Stimulated activated CD8-positive, alpha-beta memory T cell treated with anti-CD3 and anti-CD28 coated beads, Interleukin-15, amount 100 ng/mL, for 48 hours (primary cell): ENCODE measurements around the gene DYNLL2.
"Not testable (repeated sequence)": the region's sequence is repeated elsewhere in the genome, so short reads cannot be mapped to it uniquely, and the experiment has no call there.

Experiments
- DNase-seq, 2 donors: peaks; one replicate each; pipeline ENCODE4 v3.0.0-alpha.2; 2020; ENCODE audit warnings: low read depth in 2 of 2

Gene DYNLL2

DNA sequence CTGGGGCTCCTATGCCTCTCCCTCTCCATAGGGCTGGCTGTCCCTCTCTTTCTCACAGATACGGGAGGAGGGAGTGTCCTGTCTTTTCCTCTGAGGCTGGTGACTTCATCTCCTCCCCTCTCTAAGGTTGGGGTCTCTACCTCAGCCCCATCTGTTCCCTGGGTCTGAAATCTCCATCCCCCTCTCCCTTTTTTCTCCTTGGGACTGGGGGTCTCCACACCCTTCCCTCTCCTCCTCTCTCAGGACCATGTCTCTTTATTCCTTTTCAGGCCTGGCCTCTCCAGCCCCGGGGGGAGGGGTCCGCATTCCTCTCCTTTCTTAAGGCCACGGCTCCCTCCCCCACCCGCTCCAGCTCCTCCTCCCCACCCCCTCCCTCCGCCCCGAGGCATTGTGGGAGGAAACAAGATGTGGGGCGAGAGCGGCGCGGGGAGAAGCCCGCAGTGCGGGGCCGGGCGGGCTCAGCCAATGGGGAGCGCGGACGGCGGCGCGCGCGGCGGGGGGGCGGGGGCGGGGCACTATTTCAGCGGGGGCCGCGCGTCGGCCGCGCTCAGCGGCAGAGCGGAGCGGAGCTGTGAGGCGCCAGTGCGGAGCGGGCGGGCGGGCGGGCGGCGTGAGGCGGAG, at the start of gene DYNLL2:
Gene DYNLL2, plus strand, starts transcription at position 550 of the 621 bp plus-strand sequence. CDS start 3,672 bp downstream, outside the sequence.
- peak; percentile 87 for DNase-seq

DNA sequence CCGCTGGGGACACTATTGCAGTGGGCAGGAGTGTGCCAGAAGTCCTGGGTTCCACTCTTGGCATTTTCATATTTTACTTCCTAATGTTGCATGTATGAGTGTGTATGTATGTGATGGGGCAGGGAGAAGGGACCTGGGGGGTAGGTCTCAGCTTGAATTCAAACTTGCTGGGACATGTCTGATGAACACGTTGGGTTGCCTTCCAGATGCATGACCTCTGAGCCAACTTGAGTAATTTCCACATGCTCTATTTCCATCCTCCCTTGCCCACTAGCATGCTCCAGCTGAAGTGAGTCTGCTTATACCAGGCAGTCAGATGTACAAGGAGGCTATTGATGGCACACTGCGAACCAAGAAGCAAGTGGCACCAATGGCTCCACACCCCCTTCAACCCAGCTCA, 43.2 kb upstream of the DYNLL2 start:
- DNase-seq = no peak

DNA sequence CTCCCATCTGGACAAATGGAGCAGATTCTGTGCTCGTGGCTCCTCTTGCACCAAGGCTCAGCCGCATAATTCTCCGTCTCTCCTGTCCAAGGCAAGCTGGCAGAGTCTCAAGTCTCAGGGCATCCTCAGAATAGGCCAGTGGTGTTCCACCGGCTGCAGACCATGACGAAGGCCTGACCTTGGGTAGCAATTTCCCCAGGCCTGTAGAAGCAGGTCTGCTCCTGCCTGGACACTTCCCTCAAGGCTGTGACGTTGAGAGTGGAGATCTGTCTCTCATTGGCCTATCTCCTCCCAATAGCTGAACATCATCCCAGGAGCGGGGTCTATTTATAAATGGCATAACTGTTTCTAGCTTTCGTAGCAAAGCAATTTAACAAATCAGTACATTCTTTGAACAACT, 42.8 kb upstream of the DYNLL2 start:
- DNase-seq = no peak

DNA sequence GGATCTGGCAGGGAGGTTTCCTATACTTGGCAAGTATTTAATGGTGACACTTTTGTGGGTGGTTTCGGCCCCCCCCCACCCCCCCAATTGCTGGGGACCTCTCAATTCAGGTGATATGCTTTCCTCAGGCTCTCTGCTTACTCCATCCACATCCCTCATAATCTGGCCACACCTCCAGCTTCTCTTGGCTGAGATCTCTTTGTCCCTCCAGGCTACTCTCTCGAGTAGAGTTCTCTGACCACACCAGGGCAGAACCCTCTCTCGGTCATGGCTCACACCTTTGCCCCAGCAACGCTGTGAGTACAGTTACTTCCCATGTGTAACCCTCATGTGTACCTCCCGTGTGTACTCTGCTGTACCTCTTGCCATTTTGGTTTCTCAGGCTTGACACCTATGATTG, 42.1 kb upstream of the DYNLL2 start:
- DNase-seq = no peak

DNA sequence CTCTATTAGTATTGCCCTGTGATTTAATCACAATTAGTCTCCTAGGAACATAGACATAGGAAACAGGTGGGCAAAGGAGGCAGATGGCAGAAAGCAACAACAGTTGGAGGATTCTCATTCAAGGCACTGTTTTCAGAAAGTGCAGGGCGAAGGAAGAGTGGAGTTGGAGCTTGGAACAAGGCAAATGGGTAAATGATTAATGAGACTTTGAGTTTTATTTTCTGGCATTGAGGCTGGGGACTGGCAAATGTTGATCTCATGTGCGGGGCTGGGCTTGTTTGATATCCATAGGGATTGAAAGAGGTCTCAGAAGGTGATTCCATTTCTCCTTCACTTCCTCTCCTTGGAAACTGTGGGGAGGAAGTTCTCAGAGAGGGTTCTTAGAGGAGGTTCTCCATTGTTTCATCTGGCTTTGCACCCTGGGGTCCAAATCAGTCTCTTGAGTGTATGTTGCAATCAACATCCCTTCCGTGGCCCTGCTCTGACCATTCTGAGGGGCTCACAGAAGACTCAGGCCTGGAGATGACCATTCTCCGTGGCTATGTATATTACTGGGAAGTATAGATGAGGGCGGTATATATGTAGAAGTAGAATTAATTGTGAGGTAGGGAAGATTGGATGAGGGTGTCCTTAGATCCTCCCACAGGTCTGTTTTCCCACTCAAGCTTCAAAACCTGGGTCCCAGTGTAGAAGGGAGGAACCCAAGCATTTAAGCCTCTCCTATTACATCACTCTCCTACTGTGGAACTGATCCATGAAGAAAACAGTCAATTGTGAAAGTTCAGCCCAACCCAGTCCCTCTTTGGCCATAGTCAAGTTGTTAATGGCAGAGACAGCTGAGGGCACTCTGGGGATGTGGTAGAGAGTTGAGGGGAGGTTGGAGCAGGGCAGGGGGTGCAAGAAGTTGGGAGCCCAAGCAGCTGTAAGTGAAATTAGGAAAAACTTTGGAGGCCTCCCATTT, 39.7 kb upstream of the DYNLL2 start:
- no peak for DNase-seq

DNA sequence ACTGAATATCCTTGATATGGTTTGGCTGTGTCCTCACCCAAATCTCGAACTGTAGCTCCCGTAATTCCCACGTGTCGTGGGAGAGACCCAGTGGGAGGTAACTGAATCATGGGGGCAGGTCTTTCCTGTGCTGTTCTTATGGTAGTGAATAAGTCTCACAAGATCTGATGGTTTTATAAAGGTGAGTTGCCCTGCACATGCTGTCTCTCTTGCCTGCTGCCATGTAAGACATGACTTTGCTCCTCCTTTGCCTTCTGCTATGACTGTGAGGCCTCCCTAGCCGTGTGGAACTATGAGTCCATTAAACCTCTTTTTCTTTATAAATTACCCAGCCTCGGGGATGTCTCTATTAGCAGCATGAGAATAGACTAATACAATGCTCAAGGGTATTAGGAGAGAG, 39.0 kb upstream of the DYNLL2 start:
- not testable (repeated sequence) for DNase-seq

DNA sequence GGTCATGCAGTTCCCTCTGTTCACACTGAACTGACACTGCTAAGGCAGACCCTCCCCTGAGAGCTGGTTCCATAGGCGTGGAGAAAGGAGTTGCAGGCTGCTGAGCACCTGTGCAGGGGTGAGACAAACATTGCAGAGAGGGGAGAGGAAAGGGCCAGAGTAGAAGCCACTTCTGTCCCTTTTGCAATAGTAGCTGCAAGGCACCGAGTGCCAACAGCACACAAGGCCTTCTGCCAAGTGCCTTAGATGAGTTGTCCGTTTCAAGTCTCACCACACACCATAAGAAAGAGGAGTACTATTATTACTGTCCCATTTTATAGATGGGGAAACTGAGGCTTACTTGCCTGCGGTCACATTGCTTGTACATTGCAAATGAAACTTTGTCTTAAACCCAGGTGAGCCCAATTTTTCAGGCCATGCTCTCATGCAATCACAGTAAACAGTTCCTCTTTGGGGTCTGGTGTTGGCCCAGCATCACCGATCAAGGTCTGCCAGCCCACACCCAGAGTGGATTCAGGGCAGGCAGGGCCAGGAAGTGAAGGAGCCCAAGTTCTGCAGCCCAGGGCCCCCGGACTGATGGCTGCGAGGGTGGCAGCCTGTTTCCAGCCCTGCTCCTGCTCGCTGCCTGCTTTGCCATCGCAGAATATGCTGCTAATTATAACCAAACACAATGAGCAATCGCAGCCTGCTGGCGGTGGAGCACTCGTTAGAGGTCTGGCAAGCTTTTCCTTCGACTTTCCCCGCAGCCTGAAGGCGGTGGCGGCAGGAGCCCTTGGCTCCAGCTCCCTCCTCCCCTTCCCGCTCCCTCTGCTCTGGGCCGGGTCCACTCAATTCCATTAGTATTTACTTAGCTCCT, 36.8 kb upstream of the DYNLL2 start:
- no peak for DNase-seq

DNA sequence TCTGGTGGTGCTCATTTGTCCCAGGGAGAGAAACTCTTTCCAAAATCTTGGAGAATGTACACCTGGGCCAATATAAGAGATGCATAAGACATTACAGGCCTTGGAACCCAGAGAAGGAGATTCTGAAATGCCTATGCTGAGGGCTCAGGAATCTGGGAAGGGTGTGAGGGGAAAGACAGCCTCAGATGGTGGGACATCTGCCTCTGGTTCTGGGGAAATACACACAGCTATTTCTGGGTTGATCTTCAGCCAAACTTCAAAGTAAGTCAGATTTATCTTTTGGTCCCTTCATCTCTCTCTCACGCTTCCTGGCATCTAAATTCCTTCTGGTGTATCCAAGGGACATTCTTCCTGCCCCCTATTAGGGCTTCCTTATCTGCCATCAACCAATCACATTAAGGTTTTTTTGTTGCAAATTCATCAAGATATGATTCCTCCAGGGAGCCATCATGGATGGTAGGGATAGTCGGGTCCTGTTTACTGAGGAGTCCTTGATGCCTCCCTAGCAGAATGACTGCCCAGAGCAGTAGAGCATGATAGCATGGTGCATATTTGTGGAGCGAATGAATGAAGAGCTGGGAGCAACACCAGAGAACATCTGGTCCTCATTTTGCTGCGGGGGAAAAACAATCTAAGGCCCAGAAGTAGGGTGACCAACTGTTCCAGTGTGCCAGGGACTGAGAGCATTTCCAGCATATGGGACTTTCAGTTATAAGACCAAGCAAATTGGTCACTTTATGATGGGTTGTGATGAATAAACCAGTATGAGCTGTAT, 35.7 kb upstream of the DYNLL2 start:
- no peak for DNase-seq

DNA sequence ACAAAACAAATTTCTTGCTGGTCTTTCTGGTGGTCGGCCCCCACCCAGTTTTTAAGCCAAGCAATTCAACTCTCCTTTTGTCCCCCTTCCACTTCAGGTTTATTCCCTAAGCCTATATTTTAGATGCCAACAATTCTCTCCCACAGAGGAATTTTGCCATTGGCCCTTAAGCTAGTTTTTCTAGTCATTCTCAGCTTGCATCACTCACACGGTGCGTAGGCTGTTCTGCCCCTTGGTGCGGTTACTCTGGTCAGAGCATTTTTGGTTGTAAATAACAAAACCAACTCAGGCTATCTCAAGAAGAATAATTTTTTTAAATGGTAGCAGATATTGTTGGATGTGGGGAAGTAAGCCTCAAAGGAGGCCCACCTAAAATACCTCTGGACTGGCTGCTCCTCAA, 33.7 kb upstream of the DYNLL2 start:
- no peak for DNase-seq

DNA sequence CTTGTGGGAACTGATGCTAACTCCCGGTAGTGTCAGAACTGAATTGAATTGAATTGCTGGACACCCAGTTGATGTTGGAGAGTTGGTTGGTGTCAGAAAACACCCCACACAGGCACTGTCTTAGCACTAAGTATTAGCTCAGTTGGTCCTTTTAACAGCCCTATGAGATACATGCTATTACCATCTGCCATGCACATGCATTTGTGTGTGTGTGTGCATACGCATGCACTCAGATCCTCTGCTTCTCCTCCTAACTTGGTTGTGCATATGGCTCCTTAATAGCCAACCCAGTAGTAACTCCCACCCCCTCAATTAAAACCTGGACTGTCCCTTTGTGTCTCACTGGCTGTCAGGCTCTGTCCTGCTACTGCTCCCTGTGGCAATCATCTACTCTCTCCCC, 32.3 kb upstream of the DYNLL2 start:
- DNase-seq = no peak

DNA sequence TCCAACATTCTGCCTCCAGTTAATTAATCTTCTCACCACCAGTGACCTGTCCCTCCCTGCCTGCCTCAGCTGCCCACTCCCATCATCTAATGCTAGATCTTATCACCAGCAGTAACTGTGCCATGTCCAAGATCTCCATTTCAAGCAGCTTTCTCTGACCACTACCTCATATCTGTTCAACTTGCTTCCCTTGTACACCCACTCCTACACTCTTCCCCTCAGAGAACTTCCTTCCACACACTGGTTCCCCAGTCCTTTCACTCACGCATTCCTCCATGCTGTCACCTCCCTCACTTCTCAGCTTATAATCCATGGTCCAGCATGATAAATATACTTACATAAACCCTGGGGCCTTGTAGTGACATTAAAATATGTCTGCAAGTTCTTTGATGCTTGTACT, 31.8 kb upstream of the DYNLL2 start:
- no peak for DNase-seq

DNA sequence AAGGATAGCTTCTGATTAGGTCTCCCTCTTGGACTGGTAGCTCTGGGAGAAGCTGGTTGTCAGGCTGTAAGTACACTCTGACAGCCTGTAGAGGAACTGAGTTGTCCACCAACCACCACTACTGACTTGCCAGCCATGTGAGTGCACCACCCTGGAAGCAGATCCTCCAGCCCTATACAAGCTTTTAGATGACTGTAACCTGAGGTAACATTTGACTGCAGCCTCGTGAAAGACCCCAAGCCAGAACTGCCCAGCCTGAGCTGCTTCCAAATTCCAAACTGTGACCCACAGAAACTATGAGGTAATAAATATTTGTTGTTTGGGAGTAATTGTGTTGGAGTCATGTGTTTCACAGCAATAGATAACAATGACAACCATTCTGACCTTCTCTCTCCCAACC, 30.8 kb upstream of the DYNLL2 start:
- no peak for DNase-seq

DNA sequence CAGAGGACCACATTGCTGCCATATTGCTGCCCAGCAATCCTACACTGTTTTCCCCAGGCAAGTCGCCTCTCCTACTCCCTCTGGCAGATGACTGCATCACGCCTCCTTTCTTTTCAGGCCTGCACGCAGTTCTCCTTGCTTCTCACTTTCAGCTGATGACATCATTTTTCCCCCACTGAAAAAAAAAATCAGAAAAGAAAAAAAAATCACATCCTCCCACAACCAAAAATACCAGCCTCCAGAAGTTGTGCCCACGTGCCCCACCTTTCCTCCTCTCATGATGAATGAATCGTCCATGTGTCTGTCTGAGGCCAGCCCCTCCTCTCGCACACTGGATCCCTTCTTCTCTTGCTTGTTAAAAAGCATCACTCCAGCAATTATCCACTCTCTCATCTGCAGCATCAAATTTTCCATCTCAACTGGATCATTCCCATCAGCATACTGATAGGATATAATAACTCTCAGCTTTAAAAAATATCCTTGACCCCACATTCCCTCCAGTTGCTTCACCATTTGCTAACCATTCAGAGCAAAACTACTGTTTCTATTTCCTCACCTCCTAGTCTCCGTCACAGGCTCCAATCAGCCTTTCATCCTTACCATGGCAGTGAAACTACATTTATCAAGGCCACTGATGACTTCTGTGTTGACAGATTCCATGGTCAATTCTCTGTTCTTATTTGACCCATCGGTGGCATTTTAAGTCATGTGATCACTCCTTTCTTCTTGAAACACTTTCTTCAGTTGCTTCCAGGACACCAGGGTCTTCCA, 30.1 kb upstream of the DYNLL2 start:
- peak in 1 of 2 donors; percentile 7 for DNase-seq

DNA sequence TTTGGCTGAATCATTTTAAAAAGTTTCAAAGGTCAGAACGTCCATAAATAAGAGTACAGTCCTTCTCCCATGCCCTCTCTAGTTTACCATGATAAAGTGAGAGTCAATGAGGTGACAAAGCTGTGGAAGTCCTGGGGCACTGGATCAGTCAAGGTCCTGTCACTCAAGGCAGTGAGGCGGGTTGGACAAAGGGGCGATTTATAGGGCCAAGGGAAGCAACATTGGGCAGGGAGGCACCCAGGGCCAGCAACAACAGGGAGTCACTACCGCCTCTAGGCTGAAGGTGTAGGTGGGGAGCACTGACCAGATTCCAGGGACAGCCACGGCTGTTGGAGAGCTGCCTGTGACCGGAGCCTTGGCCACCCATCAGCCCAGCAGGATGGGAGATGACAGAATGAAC, 28.6 kb upstream of the DYNLL2 start:
- no peak for DNase-seq

DNA sequence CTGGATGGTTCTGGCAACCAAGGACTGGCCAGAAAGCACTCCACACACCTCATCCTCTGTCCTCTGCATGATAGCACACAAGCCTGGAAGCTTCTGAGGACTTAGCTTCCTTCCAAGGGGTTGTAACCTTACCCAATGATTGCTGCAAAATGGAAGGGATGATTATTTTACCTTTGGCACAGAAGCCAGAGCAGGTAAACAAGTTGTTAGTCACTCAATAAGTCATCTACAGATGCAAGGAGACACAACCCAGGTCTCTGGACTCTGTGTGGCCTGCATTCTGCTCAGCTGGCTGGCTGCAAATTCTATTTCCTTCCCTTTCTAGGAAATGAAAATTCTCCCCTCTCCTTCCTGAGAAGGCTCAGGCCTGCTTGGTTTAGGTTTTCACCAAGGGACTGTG, 26.7 kb upstream of the DYNLL2 start:
- DNase-seq = no peak

DNA sequence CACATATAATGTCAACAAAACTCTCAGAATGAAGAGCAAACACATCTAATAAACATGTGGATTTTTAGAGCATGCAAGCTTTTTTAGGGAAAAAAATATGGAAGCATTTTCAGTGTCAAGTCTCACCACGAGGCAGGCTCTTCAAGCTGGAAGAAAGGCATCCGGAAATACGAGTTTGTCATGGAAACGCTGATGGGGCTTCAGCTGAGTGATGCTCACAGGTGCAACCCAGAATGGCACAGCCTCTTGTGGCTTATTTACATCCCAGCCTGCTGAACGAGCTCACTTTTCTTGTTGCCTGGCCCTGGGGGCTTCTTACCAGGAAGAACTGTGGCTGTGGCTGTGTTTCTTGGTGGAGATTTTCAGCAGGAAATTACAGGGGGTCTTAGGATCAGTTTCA, 24.1 kb upstream of the DYNLL2 start:
- no peak for DNase-seq

DNA sequence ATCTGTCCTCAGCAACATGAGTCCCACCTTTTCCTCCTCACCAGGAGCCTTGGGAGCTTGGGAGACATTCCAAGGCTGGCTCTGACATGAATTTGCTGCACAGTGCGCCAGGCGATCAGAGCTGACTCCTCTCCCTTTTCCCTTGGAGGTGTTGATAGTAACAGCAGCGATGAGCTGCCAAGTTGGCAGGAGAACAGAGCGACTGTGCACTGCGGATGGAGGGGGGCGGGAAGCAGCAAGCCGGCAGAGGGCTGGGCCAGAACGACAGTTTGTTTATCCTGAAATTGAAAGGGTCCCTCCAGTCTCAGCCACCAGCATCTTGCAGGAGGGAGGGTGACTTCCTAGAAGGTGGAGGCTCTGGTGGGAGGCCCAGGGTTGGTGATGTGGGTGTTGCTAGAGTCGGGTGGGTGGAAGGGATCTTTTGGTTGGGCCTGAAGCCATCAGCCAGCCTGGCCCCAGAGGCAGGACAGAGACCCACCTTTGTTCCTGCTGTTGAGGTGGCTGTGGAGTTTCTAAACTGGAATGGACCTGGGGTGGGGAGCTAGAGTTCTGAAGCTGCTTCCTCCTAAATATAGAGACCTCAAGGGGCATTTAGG, 22.5 kb upstream of the DYNLL2 start:
- DNase-seq = no peak

DNA sequence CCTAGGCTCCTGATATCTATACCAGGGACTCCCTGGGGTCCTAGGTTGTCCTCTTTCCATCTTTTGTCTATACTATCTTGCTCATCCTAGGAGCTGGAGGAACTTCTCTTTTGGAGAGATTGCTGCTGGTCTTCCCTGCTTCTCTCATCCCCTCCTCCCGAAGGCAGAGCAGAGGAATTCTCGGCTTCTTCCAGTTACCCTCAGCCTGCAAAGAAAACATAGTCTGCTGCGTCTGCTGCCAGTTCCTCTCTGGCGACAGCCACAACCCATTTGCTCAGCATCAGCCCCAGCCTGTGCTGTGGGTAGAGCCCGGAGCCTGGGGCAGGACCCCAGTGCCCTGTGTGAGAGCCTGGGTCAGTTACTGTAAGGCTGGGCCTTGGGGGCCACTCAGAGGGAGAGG, 21.5 kb upstream of the DYNLL2 start:
- no peak for DNase-seq

DNA sequence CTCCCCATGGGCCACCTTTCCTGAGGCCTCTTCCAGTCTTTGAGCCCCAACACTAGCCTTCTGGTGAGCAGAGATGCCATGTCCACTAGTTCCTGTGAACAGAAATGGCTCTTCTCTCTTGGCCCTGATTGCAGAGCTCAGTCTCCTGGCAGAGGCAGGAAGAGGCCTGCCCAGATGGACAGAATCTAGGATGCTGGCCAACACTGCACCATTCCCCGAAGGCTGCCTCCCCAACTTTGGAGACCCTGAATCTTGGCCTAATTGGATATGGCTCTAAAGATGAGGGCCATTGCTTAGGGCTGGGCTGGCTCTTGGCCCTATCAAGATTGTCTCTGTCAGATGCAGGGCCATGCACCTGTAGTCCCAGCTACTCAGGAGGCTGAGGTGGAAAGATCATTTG, 18.0 kb upstream of the DYNLL2 start:
- DNase-seq = no peak

DNA sequence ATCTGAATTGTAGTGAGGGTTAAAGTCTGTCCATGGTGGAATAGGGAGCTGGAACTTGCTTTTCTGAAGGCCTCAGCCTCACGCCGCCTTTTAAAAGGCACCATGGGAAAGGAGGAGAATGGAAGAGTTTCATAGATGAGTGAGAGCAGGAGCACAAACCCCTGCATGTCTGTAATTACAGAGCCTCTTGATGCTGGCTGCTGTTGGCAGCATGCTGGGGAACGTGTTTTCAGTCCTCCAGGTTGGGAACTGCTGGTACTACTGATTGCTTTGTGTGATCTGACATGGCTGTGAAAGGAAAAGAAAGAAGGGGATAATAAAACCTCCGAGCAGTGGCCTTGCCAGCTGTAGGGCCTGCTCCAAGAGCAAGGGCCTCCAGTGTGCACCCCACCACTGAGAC, 16.8 kb upstream of the DYNLL2 start:
- DNase-seq = no peak
